SK-N-MC (cell line): ENCODE measurements around the gene FAM20C.

Source experiments
- DNase-seq: peaks from one replicate; pipeline ENCODE4 v3.0.0-alpha.2; 2011; ENCODE audit warnings: low read depth, low spot score
- H3K27ac ChIP-seq: fragments of 200-600 bp; sonication (generic); 2 replicates; pipeline ENCODE4 v1.5.1; 2016; ENCODE audit warnings: mixed run types
- H3K36me3 ChIP-seq: fragments of 200-600 bp; sonication (generic); 2 replicates; pipeline ENCODE4 v1.6.1; 2017; ENCODE audit warnings: antibody characterized with exemption, low read length, mixed read lengths; ENCODE audit not compliant: insufficient read depth
- H3K4me3 ChIP-seq: fragments of 200-600 bp; sonication (generic); 2 replicates; pipeline ENCODE4 v1.5.1; 2016
- H3K9ac ChIP-seq: fragments of 200-600 bp; sonication (generic); 2 replicates; pipeline ENCODE4 v1.8.0; 2017; ENCODE audit warnings: mixed run types, mixed read lengths; ENCODE audit not compliant: insufficient read length
- H3K9me3 ChIP-seq: fragments of 200-600 bp; sonication (generic); 2 replicates; pipeline ENCODE4 v1.6.1; 2017; ENCODE audit warnings: low read depth, mild to moderate bottlenecking, antibody characterized with exemption, low read length, moderate library complexity, mixed read lengths
- EZH2 ChIP-seq: fragments of 200-600 bp; sonication (generic); IDR thresholded peaks from one replicate; pipeline ENCODE4 v1.6.1; 2017; ENCODE audit warnings: antibody characterized with exemption
- FOXP2 ChIP-seq: optimal IDR thresholded peaks from 2 replicates; pipeline ENCODE3; 2011; ENCODE audit warnings: mild to moderate bottlenecking, moderate library complexity; ENCODE audit not compliant: insufficient read depth; ENCODE audit errors: extremely low read length, control extremely low read depth
- POLR2AphosphoS5 ChIP-seq: IDR thresholded peaks from 2 replicates; pipeline ENCODE4 v1.6.1; 2012; ENCODE audit warnings: mild to moderate bottlenecking, low read depth, low read length, borderline replicate concordance

Gene FAM20C

DNA sequence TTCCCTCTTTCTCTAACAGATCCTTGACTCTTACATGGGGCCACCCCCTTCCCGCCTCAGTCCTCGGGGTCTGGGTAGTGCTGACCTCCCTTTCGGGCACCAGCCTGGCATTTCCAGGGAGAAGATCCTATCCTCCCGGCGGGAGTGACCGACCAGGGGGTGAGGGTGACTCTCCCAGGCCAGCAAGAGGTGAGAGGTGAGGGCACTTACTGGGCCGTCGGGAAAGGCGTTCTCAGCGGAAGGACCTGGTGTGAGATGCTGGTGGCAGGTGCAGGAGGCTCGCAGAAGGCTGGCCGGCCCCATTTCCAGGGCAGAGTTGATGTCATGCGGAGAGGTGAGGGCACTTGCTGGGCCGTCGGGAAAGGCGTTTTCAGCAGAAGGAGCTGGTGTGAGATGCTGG, 93.4 kb downstream of the FAM20C start:
- DNase-seq, result no peak
- TF ChIP-seq EZH2 (peak; percentile 12), FOXP2 (no peak)

DNA sequence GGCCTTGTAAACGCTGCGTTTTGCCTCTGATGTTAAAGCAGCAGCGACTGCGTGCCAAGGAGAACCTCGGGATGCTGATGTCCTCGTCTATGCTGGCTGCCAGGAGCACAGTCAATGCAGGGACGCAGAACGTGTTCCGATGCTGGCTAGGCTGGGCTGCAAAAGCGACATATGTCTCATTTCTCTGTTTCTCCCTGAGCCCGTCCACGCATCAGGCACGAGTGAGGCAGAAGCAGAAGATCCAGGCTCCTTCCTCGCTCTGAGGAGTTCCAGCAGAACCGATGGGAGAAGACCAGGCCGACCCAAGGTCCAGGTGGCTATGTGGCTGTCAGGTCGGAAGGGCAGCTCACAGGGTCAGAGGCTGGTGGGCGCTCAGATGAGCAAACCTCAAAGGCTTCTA, 93.9 kb downstream of the FAM20C start:
- H3K4me3 ChIP-seq, result no peak overlapping the region
- DNase-seq, result no peak
- no peaks in the 10 kb centered on the region for H3K36me3 ChIP-seq
- TF ChIP-seq EZH2, result no peak
- H3K9ac ChIP-seq, result no peak overlapping the region
- H3K27ac ChIP-seq, result no peak overlapping the region
- H3K9me3 ChIP-seq, result no peaks in the 10 kb centered on the region; the same call in 1 of the 2 replicates

More for the DNA sequence above, 93.4 kb downstream of the FAM20C start:
- H3K9me3 ChIP-seq, result no peaks in the 10 kb centered on the region; the same call in 1 of the 2 replicates
- H3K4me3 ChIP-seq, result no peak overlapping the region
- H3K27ac ChIP-seq, result no peak overlapping the region
- H3K36me3 ChIP-seq, result no peaks in the 10 kb centered on the region
- H3K9ac ChIP-seq, result no peak overlapping the region

DNA sequence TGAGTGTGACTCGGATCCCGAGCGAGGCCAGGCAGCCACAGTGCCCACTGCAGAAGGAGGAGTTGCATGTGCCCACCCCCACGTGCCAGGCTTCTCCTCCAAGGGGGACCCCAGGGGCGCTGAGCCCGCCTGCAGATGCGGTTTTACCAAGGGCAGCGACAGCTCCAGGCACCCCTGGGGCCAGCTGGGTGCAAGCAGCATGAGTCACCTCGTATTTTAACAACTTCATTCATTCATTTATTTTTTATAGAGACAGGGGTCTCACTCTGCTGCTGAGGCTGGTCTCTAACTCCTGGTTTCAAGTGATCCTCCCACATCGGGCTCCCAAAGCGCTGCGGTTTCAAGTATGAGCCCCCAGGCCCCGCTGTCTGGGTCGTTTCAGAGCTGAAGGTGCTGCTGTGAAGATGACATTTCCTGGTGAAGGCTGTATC, 96.3 kb downstream of the FAM20C start:
- no peaks in the 10 kb centered on the region for H3K36me3 ChIP-seq
- no peaks in the 10 kb centered on the region for H3K9me3 ChIP-seq
- TF ChIP-seq EZH2, result no peak
- TF ChIP-seq POLR2AphosphoS5, result no peak
- no peak for TF ChIP-seq FOXP2
- no peak overlapping the region for H3K9ac ChIP-seq
- no peak overlapping the region for H3K27ac ChIP-seq
- no peak for DNase-seq
- no peak overlapping the region for H3K4me3 ChIP-seq

DNA sequence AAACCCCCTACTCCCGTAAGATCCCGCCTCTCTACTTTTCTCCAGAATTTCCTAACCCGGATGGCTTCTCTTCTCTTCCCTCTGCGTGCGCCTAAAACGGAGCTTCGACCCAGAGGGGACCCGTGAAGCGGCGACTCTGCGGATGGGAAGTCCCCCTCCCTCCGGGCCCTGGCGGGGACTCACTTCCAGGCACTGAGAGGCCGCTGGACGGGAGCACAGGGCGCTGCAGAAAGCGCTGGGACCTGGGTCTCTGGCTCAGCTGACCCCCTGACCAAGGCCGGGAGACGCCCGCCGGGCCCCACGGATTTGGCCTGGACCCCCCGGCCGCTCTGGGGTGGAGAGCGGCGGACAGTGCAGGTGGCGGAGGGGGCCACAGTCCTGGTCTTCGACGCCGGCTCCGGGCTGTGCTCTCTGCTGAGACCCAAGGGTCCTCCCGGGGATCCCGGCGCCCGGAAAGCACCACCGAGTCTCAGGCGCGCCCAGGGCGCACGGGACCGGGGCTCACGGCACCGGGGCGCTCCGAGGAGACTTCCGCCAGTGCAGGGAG, 96.9 kb downstream of the FAM20C start:
- TF ChIP-seq EZH2, result no peak
- TF ChIP-seq POLR2AphosphoS5, result no peak
- no peak for TF ChIP-seq FOXP2
- no peak overlapping the region for H3K27ac ChIP-seq
- no peak overlapping the region for H3K4me3 ChIP-seq
- no peak for DNase-seq
- no peaks in the 10 kb centered on the region for H3K36me3 ChIP-seq
- no peak overlapping the region for H3K9ac ChIP-seq
- H3K9me3 ChIP-seq, result no peaks in the 10 kb centered on the region

DNA sequence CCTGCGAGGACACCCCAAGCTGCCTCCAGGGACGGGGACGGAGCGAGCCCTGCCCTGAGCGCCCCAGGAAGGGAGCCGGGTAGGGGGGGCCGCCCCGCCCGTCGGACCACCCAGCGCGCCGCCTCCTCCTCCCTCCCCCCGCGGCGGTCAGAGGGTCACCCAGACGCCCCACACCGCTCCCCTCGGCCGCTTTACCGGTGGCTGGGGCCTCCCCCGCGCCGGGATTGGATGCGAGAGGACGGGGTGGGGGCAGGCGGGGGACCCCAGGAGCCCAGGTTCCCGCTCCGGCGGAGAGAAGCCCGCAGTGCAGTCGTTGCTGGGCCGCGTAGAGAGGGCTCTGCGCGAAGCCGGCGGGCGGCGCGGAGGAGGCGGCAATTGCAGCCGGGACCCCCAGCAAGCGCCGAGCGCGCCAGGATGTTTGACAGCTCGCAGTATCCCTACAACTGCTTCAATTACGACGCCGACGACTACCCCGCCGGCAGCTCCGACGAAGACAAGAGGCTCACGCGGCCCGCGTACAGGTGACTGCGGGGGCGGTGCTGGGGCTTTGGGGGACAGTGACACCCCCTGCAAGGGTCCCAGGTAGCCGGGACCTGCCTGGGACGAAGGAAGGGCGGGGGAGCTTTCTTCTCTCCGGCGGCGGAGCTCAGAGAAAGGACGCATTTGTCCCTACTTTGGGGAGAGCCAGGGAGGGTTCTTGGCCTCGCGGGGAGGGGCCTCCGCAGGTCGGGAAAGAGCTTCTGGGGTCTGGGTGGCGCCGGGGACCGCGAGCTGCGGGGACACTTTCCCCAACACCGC, 97.6 kb downstream of the FAM20C start, which contains the start of gene FOXL3:
Gene FOXL3 (plus strand): TSS at position 415 of the 798 bp plus-strand sequence. CDS start 0 bp downstream, at position 415.
- no peak for TF ChIP-seq POLR2AphosphoS5
- TF ChIP-seq FOXP2, result no peak
- no peak for TF ChIP-seq EZH2
- Histone ChIP-seq H3K9me3 (no peaks in the 10 kb centered on the region), H3K9ac (no peak within 1 kb of the TSS), H3K36me3 (no peaks in the 10 kb centered on the region), H3K4me3 (no peak within 1 kb of the TSS), H3K27ac (no peak within 1 kb of the TSS)
- DNase-seq, result no peak

DNA sequence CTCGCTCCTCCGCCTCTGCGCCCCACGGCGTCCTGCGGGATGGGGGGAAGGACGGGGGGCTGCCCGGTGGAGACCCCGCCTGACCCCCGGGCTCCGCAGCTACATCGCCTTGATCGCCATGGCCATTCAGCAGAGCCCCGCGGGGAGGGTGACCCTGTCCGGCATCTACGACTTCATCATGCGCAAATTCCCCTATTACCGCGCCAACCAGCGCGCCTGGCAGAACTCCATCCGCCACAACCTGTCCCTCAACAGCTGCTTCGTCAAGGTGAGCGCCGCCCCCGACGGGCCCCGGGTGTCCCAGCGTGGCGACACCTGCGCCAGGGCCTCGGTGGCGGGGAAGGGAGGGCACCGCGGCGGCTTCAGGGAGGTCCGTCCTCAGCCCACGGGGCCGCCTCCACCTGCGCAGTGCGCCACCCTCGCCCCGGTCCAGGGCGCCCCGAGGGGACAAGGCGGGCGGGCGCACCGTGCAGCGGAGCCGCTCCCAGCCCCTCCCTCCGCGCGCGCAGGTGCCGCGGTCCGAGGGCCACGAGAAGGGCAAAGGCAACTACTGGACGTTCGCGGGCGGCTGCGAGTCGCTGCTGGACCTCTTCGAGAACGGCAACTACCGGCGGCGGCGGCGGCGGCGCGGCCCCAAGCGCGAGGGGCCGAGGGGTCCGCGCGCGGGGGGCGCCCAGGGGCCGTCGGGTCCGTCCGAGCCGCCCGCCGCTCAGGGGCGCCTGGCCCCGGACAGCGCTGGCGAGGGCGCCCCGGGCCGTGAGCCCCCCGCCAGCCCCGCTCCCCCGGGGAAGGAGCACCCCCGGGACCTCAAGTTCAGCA, 98.4 kb downstream of the FAM20C start:
- no peak overlapping the region for H3K4me3 ChIP-seq
- H3K36me3 ChIP-seq, result no peaks in the 10 kb centered on the region
- no peaks in the 10 kb centered on the region for H3K9me3 ChIP-seq
- H3K9ac ChIP-seq, result no peak overlapping the region
- H3K27ac ChIP-seq, result no peak overlapping the region
- DNase-seq, result no peak
- no peak for TF ChIP-seq EZH2

DNA sequence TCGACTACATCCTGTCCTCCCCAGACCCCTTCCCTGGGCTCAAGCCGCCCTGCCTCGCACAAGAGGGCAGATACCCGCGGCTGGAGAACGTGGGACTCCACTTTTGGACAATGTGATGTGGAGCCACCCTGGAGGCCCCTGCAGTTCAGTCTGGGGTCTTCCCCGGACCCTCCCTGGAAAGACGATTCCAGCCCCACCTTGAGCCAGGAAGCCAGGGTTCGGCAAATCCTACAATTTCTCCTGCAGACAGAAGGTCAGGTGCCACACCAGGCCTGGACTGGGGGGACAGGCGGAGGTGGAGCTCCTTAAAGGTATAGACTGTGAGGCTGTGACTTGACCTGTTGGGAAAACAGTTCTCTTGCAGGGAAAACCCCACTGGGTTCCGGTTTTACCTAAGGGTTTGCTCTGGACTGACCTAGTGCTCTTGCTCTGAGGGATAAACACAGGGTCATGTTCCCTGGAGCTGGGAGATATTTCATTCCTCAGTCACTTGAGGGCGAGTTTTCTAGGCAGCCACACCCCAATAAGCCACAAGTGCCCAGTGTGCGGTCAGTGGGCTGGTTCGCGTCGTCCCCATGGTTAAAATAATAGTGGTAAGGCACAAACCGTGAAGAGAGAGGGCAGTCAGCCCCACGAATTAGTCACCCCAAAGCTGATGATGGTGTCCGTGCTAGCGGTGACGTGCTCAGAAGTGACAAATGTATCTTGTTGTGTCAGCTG, 99.2 kb downstream of the FAM20C start:
- Histone ChIP-seq H3K9me3 (no peaks in the 10 kb centered on the region), H3K4me3 (no peak overlapping the region), H3K9ac (no peak overlapping the region), H3K27ac (no peak overlapping the region), H3K36me3 (no peaks in the 10 kb centered on the region)
- DNase-seq, result no peak
- TF ChIP-seq FOXP2, result no peak
- TF ChIP-seq POLR2AphosphoS5, result no peak
- no peak for TF ChIP-seq EZH2

DNA sequence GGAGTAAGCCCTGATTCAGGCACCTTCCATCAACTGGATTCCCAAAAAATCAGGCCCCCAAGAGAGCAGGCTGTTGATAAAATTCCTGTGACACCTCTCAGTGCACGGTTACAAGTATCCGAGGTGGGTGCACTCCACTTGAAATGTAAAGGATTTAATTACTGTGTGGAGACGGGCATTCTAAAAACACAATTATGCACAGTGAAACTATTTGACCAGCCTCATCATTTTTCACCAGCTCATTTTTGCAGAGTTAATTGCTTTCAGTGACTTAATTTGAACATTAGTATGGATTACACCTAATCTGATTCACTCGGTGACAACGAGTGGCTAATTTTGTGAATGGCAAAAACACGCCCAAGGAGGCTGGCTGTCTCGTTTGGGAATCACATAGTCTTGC, 99.9 kb downstream of the FAM20C start:
- Histone ChIP-seq H3K4me3 (no peak overlapping the region), H3K36me3 (no peaks in the 10 kb centered on the region), H3K9ac (no peak overlapping the region), H3K9me3 (no peaks in the 10 kb centered on the region), H3K27ac (no peak overlapping the region)
- TF ChIP-seq EZH2 (no peak), POLR2AphosphoS5 (no peak), FOXP2 (no peak)
- DNase-seq, result no peak
